IPS-15b (cell line): ENCODE results near the gene SAP130.

Experiments used
- H3K27me3 ChIP-seq: one replicate; pipeline ENCODE4 v1.6.1; 2013; ENCODE audit warnings: low read length; ENCODE audit not compliant: control insufficient read depth, insufficient read depth
- H3K36me3 ChIP-seq: one replicate; pipeline ENCODE4 v1.6.1; 2013; ENCODE audit warnings: low read length; ENCODE audit not compliant: control insufficient read depth, insufficient read depth
- H3K4me1 ChIP-seq: one replicate; pipeline ENCODE4 v1.6.1; 2013; ENCODE audit warnings: mild to moderate bottlenecking, low read length; ENCODE audit not compliant: control insufficient read depth, insufficient read depth
- H3K4me3 ChIP-seq: one replicate; pipeline ENCODE4 v1.5.1; 2013; ENCODE audit warnings: low read depth, low read length
- H3K9ac ChIP-seq: one replicate; pipeline ENCODE4 v1.6.1; 2013; ENCODE audit warnings: low read depth, mild to moderate bottlenecking, low read length
- H3K9me3 ChIP-seq: one replicate; pipeline ENCODE4 v1.6.1; 2013; ENCODE audit warnings: mild to moderate bottlenecking, low read length; ENCODE audit not compliant: control insufficient read depth, insufficient read depth

The SAP130 gene

DNA sequence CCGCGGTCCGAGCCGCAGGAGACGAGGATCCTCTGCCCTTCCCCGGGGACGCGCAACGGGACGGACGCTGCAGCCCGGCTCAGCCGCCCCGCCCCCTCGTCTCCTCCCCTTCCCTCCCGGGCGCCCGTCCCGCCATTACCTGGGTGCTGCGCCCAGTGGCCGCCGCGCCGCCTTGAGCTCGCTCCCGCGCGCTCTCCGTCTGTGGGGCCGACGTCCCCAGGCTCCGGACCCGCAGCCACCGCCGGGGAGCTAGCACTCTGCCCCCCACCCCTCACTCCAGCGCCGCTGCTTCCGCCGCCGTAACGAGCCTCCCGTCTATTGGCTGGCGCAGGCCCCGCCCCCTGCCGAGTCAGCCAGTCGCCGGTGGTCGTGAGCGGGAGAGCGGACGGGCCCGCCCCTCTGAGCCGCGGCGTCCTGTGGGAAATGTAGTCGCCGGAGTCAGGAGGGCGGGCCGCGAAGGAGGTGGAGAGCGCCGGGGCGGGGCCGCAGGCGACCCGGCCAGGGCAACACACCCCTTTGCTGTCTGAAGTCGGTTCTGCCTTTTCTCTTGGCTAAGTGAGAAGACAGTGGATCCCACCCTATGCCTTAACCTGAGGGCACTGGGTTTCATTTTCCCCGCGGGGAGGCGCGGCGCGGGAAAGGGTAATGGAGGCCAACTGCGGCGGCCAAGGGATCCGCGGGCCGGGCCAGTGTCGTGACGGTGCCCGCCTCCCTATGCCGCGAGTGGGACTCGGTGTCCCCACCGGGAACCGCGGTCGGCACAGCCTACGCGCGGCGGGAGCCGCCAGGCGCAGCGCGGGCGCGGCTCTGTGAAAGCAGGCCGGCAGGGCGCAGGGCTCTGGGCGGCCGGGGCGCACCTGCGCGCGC is at the start of gene SAP130:
TSS of gene SAP130 (minus strand) at position 259 of the 867 bp plus-strand sequence. CDS start 1,767 bp downstream, outside the sequence.
- Histone ChIP-seq H3K27me3 (peaks cover 10% of the 10 kb centered on the region), H3K4me1 (peaks cover 3% of the 10 kb centered on the region), H3K4me3 (peak within 1 kb of the TSS; percentile 87), H3K9me3 (no peaks in the 10 kb centered on the region), H3K36me3 (no peaks in the 10 kb centered on the region), H3K9ac (peak within 1 kb of the TSS; percentile 83)

DNA sequence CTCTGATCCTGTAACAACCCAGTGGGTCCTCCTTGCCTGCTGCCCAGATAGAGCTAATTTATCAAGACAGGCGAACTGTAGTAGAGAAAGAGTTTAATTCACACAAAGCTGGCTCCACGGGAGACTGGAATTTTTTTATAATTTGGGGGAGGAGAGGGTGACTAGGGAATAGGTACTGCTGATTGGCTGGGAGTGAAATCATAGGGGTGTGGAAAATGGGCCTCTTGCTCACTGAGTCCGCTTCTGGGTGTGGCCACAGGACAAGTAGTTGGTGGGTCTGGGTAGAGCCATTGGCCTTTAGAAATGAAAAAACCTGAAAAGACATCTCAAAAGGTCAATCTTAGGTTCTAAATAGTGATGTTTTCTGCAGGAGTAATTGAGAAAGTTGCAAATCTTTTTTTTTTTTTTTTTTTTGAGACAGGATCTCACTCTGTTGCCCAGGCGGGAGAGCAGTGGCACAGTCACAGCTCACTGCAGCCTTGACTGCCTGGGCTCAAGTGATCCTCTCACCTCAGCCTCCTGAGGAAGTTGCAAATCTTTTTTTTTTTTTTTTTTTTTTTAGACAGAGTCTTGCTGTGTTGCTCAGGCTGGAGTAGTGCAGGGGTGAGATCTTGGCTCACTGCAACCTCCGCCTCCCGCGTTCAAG is 48.7 kb upstream of the SAP130 start:
- Histone ChIP-seq H3K4me1 (no peaks in the 10 kb centered on the region), H3K36me3 (no peaks in the 10 kb centered on the region), H3K4me3 (no peak overlapping the region), H3K27me3 (no peaks in the 10 kb centered on the region), H3K9ac (no peak overlapping the region), H3K9me3 (no peaks in the 10 kb centered on the region)

DNA sequence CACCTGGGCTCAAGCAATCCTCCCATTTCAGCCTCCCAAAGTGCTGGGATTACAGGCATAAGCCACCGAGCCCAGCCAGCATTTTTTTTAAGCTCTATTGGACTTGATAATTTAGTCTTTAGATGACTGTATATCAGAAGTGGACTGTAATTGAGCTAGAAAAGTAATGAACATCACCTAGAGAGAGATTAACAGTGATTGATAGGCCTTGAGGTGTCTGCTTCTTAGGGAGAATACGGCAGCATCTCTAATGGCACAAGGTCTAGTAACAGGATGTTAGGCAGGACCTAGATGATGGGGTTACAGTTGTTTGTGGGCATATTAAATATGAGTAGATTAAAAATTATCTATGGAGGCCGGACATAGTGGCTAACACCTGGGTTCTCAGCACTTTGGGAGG is 45.4 kb upstream of the SAP130 start:
- Histone ChIP-seq H3K27me3 (no peaks in the 10 kb centered on the region), H3K9ac (no peak overlapping the region), H3K9me3 (no peaks in the 10 kb centered on the region), H3K4me3 (no peak overlapping the region), H3K4me1 (no peaks in the 10 kb centered on the region), H3K36me3 (no peaks in the 10 kb centered on the region)

DNA sequence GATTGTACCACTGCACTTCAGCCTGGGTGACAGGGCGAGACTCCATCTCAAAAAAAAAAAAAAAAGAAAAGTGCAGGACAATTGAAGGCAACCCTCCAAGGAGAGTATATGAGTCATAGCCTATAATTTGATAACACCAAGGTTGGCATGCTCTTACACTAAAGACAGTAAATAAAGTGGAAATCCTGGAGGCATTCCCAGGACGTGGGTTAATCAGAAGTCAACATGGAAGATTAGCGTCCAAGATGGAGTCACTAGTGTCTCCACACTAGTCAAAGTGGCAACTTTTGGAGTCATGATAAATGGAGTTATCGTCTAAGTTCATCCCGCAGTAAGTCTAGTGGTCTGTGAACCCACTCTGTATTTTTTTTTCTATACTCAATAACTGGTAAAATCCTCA is 41.9 kb upstream of the SAP130 start:
- no peaks in the 10 kb centered on the region for H3K36me3 ChIP-seq
- H3K4me3 ChIP-seq: no peak overlapping the region
- no peaks in the 10 kb centered on the region for H3K9me3 ChIP-seq
- no peak overlapping the region for H3K9ac ChIP-seq
- H3K27me3 ChIP-seq: no peaks in the 10 kb centered on the region
- H3K4me1 ChIP-seq: no peaks in the 10 kb centered on the region

DNA sequence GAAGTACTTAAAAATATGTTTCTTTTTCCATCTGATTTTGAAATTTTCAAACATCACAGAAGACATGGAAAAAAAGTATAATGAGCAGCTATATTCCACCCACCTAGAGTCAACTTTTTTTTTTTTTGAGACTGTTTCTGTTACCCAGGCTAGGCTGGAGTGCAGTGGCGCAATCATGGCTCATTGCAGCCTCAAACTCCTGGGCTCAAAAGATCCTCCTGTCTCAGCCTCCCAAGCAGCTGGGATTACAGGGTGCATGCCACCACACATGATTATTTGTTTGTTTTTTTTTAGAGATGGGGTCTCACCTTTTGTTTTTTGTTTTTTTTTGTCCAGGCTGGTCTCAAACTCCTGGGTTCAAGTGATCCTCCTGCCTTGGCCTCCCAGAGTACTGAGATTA is 36.5 kb upstream of the SAP130 start:
- no peak overlapping the region for H3K4me3 ChIP-seq
- H3K36me3 ChIP-seq: no peaks in the 10 kb centered on the region
- H3K27me3 ChIP-seq: no peaks in the 10 kb centered on the region
- H3K4me1 ChIP-seq: no peaks in the 10 kb centered on the region
- no peaks in the 10 kb centered on the region for H3K9me3 ChIP-seq
- H3K9ac ChIP-seq: no peak overlapping the region

DNA sequence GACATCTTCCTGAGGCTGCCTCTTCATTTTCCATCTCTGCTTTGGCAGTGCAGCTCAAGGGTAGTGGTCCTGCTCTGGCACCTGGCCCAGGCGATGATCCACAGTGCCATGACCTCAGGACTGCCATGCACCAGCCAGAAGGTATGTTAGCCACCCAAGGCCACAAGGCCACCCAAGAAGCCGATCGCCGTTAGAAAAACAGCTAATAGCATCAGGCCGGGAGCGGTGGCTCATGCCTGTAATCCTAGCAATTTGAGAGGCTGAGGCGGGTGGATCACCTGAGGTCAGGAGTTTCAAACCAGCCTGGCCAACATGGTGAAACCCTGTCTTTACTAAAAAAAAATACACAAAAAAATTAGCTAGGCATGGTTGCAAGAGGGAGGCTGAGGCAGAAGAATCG is 34.7 kb upstream of the SAP130 start:
- Histone ChIP-seq H3K9me3 (no peaks in the 10 kb centered on the region), H3K27me3 (no peaks in the 10 kb centered on the region), H3K36me3 (no peaks in the 10 kb centered on the region), H3K4me3 (no peak overlapping the region), H3K9ac (no peak overlapping the region), H3K4me1 (no peaks in the 10 kb centered on the region)

DNA sequence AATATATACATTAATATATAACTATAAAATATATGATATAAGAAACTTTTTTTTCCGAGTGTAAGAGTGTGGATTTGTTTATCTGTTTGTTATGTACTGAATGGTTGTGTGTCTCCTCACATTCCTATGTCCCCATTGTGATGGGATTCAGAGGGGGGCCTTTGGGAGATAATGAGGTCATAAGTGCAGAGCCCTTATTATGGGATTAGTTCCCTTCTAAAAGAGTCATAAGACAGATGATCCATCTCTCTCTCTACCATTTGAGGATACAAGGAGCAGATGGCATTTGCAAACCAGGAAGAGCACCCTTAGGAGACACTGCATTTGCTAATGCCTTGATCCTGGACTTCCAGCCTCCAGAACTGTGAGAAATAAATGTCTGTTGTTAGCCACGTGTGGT is 30.3 kb upstream of the SAP130 start:
- Histone ChIP-seq H3K4me1 (no peaks in the 10 kb centered on the region), H3K9ac (no peak overlapping the region), H3K27me3 (no peaks in the 10 kb centered on the region), H3K36me3 (no peaks in the 10 kb centered on the region), H3K9me3 (no peaks in the 10 kb centered on the region), H3K4me3 (no peak overlapping the region)

DNA sequence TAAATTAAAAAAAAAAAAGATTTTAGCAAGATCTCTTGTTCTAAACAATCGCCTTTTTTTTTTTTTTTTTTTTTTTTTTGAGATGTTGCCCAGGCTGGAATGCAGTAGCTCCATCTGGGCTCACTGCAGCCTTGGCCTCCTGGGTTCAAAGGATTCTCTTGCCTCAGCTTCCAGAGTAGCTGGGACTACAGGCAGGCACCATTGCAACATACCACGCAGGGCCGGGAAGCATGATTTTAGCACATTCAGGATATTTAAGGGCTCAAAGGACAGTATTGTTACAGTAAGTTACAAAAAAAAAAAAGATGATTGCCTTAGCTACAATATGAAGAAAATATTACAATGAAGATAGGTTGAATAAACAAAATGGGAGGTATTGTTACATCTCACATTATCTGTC is 29.5 kb upstream of the SAP130 start:
- no peak overlapping the region for H3K9ac ChIP-seq
- no peaks in the 10 kb centered on the region for H3K4me1 ChIP-seq
- no peaks in the 10 kb centered on the region for H3K36me3 ChIP-seq
- no peaks in the 10 kb centered on the region for H3K9me3 ChIP-seq
- no peak overlapping the region for H3K4me3 ChIP-seq
- H3K27me3 ChIP-seq: no peaks in the 10 kb centered on the region

DNA sequence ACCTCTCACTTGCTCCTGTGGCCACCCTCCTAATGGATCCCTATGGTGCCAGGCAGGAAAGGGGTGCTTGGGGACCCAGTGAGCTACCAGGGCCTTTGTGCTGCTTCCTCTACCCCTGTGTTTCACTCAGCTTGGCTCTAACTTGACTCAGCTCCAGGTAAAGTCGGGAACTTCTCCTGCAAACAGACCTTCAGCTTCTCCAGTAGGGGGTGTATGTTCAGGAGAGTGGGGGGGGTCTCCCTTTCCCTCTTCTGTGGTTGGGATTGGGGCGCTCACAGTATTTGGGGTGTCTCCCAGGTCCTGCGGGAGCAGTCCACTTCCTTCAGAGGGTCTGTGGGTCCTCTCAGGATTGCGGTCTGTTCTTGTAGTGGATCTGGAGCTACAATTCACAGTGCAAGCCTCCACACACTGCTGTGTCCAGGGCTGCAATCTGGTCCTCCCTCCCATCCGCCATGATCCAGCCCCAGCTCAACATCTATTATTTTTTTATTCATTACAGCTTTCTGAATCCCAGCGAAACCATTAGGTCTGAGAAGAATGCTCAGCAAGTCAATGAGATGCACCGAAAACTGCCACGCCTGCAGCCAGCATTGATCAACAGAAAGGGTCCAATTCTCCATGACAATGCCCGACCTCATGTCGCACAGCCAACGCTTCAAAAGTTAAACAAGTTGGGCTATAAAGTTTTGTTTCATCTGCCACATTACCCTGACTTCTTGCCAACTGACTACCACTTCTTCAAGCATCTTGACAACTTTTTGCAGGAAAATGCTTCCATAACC is 26.4 kb upstream of the SAP130 start:
- no peak overlapping the region for H3K9ac ChIP-seq
- no peaks in the 10 kb centered on the region for H3K36me3 ChIP-seq
- H3K9me3 ChIP-seq: no peaks in the 10 kb centered on the region
- H3K27me3 ChIP-seq: no peaks in the 10 kb centered on the region
- no peak overlapping the region for H3K4me3 ChIP-seq
- H3K4me1 ChIP-seq: no peaks in the 10 kb centered on the region

DNA sequence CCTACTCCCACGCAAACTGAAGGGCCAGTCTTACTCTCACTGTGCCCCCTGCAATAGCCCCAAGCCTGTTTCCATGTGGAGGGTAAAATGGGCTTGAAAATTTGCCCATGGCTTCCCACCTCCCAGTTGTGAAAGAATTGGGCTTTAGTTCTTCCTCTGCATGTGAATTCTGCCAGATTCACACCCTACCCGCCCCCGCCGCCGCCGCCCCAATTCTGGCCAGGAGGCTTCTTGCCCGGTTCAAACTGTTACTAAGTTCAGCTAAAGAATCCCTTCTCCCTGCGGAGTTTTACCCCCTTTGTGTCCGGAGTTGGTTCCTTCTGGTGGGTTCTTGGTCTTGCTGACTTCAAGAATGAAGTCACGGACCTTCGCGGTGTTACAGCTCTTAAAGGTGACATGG is 25.5 kb upstream of the SAP130 start:
- Histone ChIP-seq H3K36me3 (no peaks in the 10 kb centered on the region), H3K9me3 (no peaks in the 10 kb centered on the region), H3K9ac (no peak overlapping the region), H3K4me3 (no peak overlapping the region), H3K4me1 (no peaks in the 10 kb centered on the region), H3K27me3 (no peaks in the 10 kb centered on the region)

DNA sequence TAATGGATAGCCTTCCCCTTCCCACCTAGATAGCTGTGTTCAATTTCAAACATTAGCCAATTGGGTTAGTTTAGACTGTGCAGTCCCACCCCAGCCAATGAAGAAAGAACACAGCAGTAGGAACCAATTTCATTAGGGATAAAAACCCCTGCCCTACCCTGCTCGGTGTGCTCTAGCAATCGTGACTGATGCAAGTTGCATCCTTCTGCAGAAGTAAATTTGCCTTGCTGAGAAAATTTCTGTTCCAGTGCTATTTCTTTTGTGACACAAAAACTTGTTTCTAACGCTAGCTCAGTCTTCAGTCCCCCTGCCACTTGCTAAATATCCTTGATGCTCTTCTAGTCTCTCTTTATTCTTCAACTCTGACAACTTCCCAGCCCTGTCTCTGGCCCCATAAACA is 15.2 kb upstream of the SAP130 start:
- no peaks in the 10 kb centered on the region for H3K36me3 ChIP-seq
- H3K9me3 ChIP-seq: peaks cover 4% of the 10 kb centered on the region
- no peaks in the 10 kb centered on the region for H3K27me3 ChIP-seq
- no peaks in the 10 kb centered on the region for H3K4me1 ChIP-seq
- H3K4me3 ChIP-seq: no peak overlapping the region
- H3K9ac ChIP-seq: no peak overlapping the region
